ENCODE measurements around the gene OAF.

Gene OAF

DNA sequence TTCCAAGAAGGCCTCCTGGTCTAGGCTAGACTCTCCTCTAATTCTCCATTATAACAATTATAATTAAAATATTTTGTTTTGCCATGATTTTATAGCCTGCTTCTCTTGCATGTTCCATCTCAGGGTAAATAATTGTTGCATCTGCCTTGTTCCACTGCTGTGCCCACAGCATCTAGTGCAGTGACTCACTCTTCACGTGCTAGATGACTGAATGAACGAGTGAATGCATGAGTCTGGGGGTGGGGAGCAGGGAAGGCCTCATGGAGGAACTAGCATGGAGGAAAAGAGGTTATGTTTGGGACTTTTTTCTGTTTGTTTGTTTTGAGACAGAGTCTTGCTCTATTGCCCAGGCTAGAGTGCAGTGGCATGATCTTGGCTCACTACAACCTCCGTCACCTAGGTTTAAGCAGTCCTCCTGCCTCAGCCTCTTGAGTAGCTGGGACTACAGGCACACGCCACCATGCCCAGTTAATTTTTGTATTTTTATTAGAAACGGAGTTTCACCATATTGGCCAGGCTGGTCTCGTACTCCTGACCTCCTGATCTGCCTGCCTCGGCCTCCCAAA, 5.2 kb upstream of the OAF start:
- no peak for DNase-seq

DNA sequence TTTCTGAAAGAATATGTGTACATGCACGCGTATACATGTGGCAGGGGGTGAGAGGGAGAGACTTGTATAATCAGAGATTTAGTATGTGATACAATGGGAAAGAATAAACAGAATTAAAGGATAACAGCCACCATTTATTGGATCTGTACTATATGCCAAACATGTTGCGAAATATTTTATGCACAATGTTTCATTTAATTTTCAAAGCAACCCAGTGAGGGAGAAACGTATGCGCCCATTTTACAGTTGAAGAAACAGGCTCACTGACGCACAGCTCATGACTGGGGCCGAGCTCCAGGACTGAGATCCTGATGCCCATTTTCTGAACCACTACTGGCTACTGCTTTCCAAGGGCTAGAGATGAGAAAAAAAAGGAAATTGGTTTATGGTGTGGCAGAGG, 3.3 kb upstream of the OAF start:
- no peak for DNase-seq

DNA sequence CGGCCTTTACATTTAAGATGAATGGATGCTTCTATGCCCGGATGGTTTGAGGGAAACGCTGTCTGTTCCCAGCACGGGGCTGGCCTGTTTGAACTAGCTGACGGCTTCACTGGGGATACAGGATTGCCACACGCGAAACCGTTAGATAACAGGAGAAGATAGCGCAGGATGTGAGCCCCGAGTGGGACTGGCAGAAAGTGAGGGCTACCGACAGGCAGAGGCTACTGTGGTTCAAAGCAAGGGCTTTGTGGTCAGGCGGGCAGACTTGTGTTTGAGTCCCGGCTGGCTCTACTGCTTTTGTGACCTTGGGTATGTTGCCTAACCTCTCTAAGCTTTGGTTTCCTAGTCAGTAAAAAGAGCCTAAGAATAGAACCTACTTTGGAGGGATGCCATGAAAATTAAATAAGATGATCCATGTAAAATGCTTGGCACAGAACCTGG, 2.8 kb upstream of the OAF start:
- DNase-seq, result no peak

DNA sequence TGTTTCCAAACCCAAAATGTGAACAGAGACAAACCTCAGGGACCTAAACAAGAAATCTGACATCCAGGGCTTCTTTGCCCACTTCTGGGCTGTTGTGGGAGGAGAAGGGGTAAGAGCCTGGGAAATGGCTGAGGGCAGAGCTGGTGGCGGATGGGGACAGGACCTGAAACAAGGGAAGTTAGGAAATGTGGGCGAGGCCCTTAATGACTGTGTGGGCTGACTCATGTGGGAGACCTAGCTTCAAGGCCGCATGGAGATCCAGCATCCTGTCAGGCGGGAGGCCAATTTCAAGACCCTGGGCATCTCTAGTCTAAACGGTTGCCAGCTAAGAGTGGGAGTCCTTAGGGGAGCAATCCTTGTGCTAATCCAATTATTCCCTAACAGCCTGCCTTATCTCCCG, 2.1 kb upstream of the OAF start:
- no peak for DNase-seq

DNA sequence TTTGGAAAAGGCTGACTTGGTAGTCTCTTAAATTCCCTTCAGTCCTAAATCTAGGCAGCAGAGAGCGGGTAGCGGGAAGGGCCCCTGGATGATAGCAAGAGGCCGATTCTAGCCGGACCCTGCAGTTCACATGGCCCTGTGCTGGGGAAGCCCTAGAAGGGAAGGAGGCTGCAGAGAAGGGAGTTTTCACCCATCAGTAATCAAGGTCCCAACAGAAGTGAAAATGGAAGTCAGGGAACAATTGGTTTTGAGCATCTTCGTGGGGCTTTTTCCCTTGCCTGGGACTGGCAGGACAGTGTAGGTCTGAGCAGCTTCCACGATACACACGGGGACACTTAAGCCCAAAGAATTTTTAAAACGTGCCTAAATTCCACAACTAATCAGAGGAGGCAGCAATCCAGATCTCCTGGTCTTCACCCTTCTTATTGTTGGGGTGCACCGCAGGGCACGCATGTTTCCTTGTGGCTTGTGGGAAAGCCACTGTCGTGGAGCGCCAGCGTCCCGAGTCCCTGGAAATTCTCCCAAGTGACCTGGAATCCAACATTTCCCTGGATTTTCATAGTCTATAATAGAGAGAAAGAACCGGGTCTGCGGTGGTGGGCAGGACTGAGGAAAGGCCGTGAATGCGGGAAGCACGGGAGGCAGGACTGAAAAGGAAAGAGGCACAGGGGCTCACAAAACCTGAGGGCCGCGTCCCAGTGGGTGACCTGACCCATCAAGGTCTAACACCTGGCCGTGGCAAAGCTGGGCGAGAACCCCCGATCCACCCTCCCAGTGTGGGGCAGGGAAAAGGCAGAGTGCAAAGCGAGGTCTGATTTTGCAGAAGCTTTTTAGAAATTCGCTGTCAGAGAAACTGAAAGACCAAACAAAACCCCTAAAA, 846 bp upstream of the OAF start:
- DNase-seq, result no peak

DNA sequence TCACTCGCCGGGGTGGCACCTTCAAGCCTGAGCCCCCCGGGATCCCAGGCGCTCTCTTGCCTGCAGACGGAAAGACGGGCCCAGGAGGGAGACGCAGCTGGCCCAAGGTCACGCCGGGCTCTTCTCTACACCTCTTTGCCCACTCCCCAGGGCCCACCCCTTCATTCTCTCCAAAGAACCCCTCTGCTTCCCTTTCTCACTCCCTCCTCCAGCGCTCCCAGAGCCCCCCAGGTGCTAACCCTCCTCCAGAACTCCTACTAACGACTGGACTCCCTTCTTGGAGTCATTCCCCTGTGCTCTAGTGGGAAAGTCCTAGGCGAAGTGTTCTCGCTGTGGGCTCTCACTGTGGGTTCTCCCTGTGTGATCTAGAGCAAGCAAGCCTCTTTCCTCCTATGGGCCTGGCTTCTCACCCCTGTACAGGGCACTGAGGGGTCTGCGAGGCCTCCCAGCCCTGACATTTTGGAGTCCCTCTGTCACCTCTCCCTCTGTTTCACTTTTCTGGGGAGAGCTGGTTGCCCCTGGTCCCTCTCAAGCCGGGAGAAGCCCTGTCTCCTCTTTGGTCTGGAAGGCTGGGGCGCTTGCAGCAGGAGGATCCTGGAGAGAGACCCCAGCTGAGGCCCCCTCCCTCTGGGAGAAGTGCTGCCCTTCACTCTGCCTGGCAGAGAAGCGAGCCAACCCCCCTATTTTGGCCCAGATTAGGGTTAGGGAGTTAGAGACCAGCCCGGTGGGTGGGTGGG, 858 bp downstream of the OAF start:
- no peak for DNase-seq

DNA sequence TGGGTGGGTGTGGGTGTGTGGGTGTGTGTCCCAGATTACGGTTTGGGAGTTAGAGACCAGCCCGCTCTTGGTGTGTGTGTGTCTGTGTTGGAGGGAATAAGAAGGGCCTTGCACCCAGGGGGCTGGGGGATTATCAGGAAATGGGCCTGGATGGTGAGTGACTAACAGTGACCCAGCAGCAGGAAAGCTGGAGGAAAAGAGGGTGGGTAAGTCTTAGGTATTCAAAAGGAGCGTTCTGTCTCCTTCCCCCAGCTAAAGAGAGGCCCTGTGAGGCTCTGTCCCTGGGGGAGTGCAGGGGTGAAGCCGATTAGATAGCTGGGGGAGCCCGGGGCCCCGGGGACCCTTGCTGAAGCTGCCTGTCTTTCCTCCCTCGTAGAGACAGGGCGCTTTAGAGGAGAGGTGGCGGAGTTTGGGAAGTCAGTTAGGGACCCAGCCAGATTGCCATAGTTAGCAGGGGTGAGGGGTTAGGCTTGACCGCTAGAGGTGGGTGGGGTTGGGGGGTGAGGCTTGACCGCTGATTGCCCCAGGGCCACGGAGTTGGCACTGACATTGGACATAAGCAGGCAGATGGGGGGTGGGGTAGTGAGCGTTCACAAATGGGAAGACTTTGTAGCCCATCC, 1.5 kb downstream of the OAF start:
- DNase-seq, result no peak

DNA sequence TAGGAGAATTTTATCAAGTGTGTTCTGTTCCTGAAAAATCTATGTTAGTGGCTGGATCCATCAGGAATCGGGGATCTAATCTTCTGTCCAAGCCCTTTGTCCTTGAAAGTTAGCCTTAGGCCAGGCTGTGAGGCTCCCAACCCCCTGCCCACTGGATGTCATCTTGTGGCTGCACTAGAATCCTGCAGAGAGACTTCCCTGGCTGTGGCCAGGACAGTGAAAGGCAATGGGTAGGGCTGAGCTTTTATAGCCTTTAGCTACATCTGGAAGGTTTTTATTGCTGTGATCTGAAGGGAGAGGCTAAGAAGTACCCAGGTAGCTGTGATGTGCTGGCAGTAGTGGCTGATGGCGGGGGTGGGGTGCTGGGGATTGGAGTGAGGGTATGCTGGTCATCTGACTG, 2.1 kb downstream of the OAF start:
- no peak for DNase-seq

DNA sequence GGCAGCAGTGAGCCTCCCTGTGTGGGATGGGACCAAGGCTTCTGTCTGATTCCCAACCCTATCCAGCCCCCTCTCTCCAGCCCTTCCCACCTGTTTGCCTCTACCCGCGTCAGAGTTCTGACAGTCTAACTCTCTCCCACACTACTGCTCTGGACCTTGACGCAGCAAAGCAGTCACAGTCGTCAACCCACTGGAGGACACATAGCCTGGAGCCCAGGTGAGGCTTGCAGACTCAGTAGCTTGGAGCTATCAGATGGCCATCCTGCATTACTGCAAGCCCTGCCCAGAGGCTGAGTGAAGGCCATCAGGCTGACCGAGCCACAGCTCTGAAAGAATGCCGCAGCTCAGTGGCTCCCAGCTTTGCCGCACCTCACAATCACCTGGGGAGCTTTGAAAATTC, 3.7 kb downstream of the OAF start:
- DNase-seq, result no peak

DNA sequence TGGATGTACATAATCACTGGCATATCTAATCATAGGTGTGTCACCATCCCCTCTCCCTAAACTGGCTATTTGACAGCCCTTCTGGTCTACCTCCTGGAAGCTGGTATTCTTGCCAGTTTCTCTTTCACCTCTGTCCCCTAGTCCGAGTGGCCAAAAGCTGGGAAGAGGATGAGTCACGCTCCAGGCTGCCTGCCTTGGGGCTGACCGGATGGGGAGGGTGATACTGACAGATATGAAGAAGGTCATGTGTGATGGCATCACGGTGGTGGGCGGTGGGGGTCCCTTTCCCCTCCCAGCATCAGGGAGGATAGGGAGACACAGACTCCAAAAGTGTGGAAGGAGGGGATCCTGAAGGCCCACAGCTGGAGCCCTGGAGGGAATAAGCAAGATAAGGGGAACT, 4.8 kb downstream of the OAF start:
- DNase-seq, result no peak

DNA sequence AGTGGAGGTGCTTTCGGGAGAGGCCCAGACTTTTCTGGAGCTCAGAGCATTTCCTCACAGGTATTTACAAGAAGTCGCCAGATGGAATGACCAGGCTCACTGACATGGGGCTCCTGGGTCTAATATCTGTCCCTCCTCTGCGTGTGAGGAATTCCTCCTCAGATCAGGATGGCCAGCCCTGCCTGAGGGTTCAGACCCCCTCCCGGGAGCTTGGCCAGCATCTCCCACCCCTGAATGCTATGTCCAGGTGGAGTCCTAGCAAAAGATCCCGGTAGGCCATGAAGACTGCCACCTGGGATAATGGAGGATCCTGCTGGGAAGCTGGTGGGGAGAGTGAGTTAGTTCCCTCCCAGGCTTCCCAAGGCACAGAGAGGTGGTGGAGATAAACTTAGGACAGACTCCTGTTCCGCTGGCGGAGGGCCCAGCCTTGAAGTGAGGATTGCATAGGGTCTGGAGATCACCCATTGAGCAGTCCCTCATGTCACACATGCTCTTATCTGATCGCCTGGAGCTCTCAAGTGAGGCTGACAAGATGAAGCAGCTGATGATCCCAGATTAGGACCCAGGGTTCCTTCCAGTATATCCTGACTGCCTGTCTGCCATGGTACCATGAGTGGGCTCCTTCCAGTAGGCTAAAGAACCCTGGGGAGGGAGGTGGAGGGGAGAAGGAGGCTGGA, 5.7 kb downstream of the OAF start:
- no peak for DNase-seq

DNA sequence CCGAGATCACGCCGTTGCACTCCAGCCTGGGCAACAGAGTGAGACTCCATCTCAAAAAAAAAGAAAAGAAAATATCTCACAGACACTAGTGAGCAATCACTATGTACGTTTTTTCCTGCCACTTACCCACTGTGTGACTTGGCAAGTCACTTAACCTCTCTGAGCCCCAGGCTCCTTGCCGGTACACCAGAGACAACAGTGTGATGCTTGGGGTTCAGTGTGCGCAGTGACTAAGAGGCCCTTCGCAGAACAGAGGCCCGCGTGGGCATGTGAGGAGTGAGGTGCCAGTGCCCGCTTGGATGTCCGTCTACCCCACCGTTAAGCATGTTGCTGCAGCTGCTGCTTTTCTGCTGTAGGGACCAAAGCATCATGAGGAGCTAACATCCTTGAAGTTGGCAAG, 6.7 kb downstream of the OAF start:
- DNase-seq, result no peak

DNA sequence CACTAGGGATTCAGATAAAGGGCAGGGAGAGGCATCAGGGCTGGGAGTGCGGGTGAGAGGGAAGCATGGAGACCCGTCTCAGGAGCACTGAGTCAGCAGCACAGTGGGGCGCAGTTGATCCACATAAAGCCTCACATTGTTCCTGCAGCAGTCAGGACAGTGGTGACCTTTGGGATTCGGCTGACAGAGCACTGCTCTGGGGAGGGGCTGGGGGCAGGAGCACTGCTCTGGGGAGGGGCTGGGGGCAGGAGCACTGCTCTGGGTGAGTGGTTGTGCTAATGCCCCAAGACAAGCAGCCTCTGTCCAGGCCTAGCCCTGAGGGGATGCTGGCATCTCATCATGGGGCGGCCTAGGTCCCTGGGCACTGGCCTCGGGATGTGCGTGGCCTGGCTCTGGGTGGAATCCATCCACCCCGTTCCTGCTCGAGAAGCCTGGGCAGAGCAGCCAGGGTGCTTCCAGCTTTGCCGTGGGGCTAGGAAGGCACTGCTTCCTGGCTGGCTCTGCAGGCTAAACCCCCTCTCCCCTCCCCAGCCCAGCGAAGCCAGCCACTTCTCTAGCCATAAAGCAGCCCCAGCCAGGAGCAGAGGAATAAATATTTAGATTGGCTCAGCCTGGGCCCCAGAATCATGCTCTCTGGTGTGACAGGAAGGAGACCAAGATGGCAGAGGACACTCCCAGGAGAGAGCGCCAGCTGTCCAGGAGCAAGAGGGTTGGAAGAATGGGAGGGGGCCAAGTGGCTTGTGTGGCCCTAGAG, 7.3 kb downstream of the OAF start:
- DNase-seq, result no peak

DNA sequence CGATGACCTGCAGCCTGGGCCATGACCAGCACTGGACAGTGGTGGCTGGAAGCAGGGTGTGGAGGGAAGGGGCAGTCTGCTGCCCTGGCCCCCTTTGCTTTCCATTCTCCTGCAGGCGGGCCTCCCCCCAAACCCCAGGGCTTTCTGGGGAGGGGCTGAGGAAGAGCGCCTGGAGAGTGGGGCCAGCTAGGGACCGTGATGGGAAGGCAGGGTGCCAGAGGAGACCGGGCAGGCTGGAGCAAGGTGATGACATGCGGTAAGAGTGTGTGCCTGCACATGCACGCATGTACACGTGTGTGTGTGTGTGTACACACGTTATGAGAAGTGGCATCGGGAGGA, 7.8 kb downstream of the OAF start:
- no peak for DNase-seq

DNA sequence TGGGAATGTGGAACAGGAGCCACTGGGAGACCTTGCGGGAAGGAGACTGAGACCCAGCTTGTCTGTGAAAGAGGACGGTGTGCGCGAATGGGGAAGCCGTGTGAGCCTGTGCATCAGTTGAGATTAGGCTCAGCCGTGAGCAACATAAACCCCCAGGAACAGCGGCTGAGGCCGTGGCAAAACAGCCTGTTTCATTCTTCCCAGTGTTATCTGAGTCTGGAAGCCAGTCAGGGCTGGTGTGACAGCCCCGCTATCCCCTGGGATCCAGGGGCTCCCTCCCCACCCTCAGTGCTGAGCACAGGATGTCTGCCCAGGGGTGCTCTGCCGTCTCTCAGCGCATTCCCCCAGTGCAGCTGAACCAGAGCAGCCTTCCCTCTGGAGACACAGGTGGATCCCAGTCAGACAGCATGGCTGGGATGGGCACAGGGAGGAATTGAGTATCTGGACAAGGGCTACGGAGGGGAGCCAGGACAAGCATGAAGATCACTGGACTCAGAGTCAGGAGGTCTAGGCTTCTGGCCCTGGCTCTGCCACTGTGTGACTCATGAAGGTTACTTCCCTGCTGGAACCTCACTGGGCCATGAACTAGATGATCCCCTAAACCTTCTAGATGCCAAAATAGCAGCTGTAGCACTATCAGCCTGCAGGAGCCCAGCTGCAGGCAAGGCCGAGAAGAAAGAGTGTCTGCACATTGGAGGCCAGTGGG, 8.6 kb downstream of the OAF start:
- no peak for DNase-seq

DNA sequence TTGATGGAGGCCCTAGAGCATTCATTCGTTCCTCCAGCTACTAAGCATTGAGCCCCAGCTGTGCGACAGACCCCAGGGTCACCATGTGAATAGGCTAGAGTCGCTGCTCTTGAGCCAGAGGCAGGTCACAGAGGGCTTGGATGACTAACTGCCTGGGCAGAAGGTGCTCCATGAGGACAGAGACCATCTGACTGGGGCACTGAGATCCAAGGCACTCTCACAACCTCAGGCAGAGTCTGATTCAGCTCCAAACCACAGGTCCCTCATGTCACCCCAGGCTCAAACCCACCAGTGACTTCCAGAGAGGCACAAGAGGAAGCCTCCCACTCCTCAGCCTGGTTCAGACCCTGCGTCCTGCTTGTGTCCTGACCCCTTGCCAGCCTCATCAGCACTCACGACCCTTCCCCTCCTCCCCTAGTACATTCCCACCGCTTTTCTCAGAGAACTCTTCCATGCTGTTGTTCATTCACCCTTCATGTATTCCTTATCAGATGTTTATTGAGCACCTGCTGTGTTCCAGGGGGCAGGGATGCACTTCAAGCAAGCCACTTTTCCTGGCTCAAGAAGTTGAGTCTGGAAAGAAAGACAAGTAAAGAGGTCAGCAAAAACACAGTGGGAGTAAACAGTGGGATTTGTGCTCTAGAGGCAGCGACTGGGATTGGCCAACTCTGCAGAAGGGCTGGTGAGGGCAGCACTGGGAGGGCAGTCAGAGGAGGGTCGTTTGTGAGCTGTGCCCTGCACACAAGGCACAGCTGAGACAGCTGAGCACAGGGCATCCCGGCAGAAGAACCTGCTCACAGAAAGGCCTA, 9.3 kb downstream of the OAF start:
- DNase-seq, result no peak

DNA sequence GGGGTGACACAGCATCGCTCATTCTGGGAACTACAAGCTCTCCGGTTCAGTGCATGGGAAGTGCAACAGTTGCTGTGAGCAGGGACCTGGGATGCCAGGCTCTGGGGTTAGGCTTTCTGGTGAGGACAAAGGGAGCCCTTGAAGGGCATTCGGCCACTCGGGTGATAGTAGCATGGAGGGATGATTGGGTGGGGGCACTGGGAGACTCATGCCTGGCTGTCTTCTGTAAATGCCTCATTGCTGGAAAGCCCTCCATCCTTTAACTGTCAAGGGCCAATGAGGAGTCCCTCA, 9.9 kb downstream of the OAF start:
- DNase-seq, result no peak

DNA sequence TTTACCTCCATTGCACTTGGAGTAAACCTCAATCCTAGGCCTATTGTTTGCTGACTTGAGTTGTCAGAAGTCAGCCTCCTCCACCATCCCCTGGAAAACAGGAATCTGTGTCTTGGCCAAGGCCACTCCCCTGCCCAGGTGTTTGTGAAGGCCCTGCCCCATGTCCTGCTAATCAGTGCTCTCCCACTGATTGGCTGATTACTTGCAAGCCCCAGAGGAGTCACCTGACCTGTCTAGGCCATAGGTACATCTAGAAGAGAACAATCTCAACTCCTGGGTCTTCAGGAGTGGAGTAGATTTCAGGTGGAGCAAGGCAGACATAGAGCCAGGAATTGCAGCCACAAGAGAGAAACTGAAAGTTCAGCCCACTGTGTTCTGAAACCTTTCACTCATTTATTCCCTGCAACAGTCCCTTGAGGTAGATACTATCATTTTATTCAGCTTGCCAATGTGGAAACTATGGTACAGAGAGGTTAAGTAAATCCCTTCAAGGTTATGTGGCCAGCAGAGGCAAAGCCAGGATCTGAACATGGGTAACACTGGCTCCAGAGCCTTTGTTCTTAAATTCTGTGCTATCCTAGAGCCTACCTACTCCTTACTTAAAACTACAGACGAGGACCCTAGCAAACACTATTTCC, 10.4 kb downstream of the OAF start:
- DNase-seq, result no peak

DNA sequence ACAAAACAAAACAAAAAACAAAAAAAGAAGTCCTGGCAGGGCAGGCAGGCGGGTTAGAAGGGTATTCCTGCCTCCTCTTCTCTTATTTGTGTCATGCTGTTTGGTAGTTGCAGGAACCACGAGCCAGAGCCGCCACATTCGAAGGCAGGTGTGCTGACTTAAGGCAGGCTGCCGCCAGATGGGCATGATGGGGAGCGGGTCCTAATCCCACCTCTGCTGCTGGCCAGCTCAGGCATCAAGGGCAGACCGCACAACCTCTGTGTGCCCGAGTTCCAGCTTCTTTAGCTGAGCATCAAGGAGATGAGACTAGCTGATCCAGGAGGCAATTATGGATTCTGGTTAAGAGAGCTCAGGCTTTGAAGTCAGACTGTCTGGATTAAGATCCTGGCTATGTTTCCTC, 12.1 kb downstream of the OAF start:
- no peak for DNase-seq

DNA sequence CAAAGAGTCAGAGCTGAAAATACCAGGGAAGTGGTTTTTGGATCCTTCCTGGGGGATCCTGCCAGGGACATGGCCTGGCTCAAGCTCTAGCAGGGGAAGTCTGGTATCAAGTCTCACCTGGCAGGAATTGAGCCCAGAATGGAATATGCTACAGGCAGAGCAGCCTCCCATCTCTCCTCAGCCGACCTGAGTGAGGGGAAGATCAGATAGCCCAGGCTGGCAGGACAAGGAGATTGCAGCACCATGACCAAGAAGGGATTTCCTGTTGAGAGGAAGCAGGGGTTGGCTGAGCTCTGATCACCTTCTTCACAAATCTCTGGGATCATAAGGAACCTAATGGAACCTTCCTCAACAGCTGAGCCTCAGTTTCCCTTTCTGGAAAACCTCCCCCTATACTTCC, 13.0 kb downstream of the OAF start:
- DNase-seq, result no peak

DNA sequence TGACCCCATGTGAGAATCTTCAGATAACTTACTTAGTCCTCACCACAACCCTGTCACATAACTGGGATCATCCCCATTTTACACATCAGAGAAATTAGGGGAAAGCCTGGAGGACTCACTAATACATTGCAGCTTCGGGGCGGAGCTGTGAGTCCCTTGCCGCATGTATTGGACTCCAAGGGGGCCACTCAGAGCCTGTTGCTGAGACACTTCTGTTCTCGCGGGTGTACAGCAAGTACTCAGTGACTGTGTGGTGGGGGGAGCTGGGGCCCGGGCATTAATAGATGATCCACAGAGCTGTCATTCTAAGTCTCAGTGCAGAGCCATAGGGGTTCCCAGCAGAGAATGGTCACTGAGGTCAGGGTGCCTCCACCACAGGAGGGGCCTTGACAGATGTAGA, 13.5 kb downstream of the OAF start:
- no peak for DNase-seq
